Measurements from ENCODE around the gene CFAP141. TPM values are rescaled to one million over a fixed set of nuclear protein-coding genes. Genes with fewer than 3 reads are reported as not detected.

Gene CFAP141
- total and polyA plus RNA-seq, 2 of the 4 experiments (the other 2 are of a cell fraction) = not detected

DNA sequence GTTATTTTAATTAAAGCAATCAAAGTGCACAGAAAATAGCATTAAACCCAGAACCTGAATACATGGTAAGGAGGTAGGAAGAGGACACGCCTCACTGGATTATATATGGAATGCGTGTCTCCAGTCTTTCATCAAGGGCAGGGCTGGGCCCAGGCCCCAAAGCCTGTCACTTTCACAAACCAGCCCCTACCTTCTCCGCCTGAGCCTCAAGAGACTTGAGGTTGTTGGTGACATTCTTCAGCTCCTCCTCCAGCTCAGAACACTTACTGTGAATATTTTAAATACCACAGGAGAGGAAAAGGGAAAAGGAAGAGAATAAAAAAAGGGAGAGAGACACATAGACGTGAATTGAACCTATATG, 34.9 kb downstream of the CFAP141 start:
- Histone ChIP-seq H3K56ac (ENCODE audit: extremely low read depth, insufficient read depth, low read length) (no peak overlapping the region), H2BK20ac (ENCODE audit: low read depth, low read length) (no peak overlapping the region), H3K27ac (ENCODE audit: insufficient read depth, low read length) (no peak overlapping the region), H3K9ac (ENCODE audit: low read depth, low read length) (no peak overlapping the region), H3K27me3 (ENCODE audit: control insufficient read depth, insufficient read depth, low read length) (no peaks in the 10 kb centered on the region), H2AFZ (replicated peaks; ENCODE audit: low read length, poor library complexity) (no peak overlapping the region), H3K4ac (ENCODE audit: low read depth, low read length) (no peak overlapping the region), H4K8ac (ENCODE audit: low read depth in 2 of 2, low read length in 2 of 2) (no peak overlapping the region), H3K18ac (ENCODE audit: low read depth, low read length) (no peak overlapping the region), H3K79me1 (ENCODE audit: low read depth in 1 of 2, low read length in 2 of 2) (peaks cover 47 to 58% of the 10 kb centered on the region in 2 experiments), H3K9me3 (ENCODE audit: control insufficient read depth, insufficient read depth, low read length) (no peaks in the 10 kb centered on the region), H3K36me3 (ENCODE audit: control insufficient read depth, insufficient read depth, low read length) (peaks cover 70% of the 10 kb centered on the region), H3K4me3 (ENCODE audit: insufficient read depth, low read depth, low read length) (no peak overlapping the region), H2BK5ac (ENCODE audit: low read depth, low read length, poor library complexity, severe bottlenecking) (no peak overlapping the region), H3K14ac (replicated peaks; ENCODE audit: low read depth, low read length) (no peak overlapping the region), H4K91ac (ENCODE audit: insufficient read depth, low read depth, low read length) (no peak overlapping the region), H2BK15ac (ENCODE audit: low read depth, low read length) (no peak overlapping the region), H3K23ac (ENCODE audit: low read depth, low read length) (no peak overlapping the region), H3K9me1 (ENCODE audit: insufficient read depth, low read length) (peaks cover 2% of the 10 kb centered on the region; the same call in 1 of the 2 replicates), H4K20me1 (ENCODE audit: insufficient read depth, low read length) (peaks cover 57% of the 10 kb centered on the region), H4K5ac (ENCODE audit: low read depth, low read length) (no peak overlapping the region), H3K4me1 (ENCODE audit: control insufficient read depth, insufficient read depth, low read length) (peaks cover 4% of the 10 kb centered on the region), H2BK120ac (ENCODE audit: low read depth, low read length) (no peak overlapping the region), H2AK9ac (replicated peaks; ENCODE audit: low read depth, low read length, poor library complexity) (no peak overlapping the region), H3K4me2 (ENCODE audit: low read depth, low read length) (no peak overlapping the region), H2AK5ac (ENCODE audit: low read depth, low read length) (no peak overlapping the region)
- no peak for DNase-seq
- POLR2A ChIA-PET (ENCODE audit: unreplicated experiment) = no interaction called here
- dilution Hi-C loops (cut with HindIII; ENCODE audit: low sequenced_read_pairs, unreplicated experiment) (no loop called here), in situ Hi-C loops (cut with MboI; ENCODE audit: low sequenced_read_pairs) (no loop called here), intact Hi-C loops (cut with micrococcal nuclease) (no loop called here)
- CTCF ChIA-PET = no interaction called here
- ATAC-seq (ENCODE audit: low read depth) = no peak
- TF ChIP-seq CHD1 (IDR thresholded peaks at IDR 0.05; ENCODE audit: low read depth, low read length) (no peak), SMC3 (IDR thresholded peaks at IDR 0.05; ENCODE audit: low read depth, low read length) (no peak), NFE2L2 (IDR thresholded peaks at IDR 0.05; ENCODE audit: low read depth, low read length) (no peak), ELK1 (IDR thresholded peaks at IDR 0.05; ENCODE audit: borderline replicate concordance, low read depth, low read length) (no peak), CEBPB (IDR thresholded peaks at IDR 0.05; ENCODE audit: low read depth, low read length) (no peak), POLR2A (IDR thresholded peaks at IDR 0.05; ENCODE audit: low read depth, low read length) (no peak), BHLHE40 (IDR thresholded peaks at IDR 0.05; ENCODE audit: low read depth, low read length) (no peak), MAFK (IDR thresholded peaks at IDR 0.05; ENCODE audit: low read depth, low read length) (no peak), MAZ (IDR thresholded peaks at IDR 0.05; ENCODE audit: borderline replicate concordance, low read depth, low read length) (no peak), RAD21 (IDR thresholded peaks at IDR 0.05; ENCODE audit: low read length) (no peak), MXI1 (IDR thresholded peaks at IDR 0.05; ENCODE audit: borderline replicate concordance, low read depth, low read length) (no peak), FOS (IDR thresholded peaks at IDR 0.05; ENCODE audit: low read depth, low read length) (no peak), CTCF (conservative IDR thresholded peaks at IDR 0.05; ENCODE audit: low read depth, low read length) (no peak), USF2 (IDR thresholded peaks at IDR 0.05; ENCODE audit: low read depth, low read length) (no peak), RCOR1 (IDR thresholded peaks at IDR 0.05; ENCODE audit: insufficient replicate concordance, low read length) (no peak), RFX5 (IDR thresholded peaks at IDR 0.05; ENCODE audit: low read depth, low read length) (no peak)
- BruUV-seq (replicated peaks) = no TSS peak
- WGBS, 2 experiments (ENCODE audit: extremely low coverage in 2 of 2, insufficient read length in 1 of 2) = no CpG with 5 or more reads among the region's 4 CpGs
